Transverse colon (tissue), 4 donors: Measurements from ENCODE around the gene KLHL17. TPM values are rescaled to one million over a fixed set of nuclear protein-coding genes. Genes with fewer than 3 reads are reported as not detected.

ENCODE experiments used
- DNase-seq: peaks from one replicate; pipeline ENCODE4 v3.0.0-alpha.2; 2019
- H3K27ac ChIP-seq, 4 donors: fragments of 200-600 bp; sonication (generic); 2 replicates each; pipeline ENCODE4 v1.5.1; 2016 to 2018; ENCODE audit warnings: inconsistent platforms in 4 of 4
- H3K27me3 ChIP-seq: fragments of 200-600 bp; sonication (generic); 2 replicates; pipeline ENCODE4 v1.5.1; 2017; ENCODE audit warnings: inconsistent platforms
- H3K36me3 ChIP-seq, 4 donors: fragments of 200-600 bp; sonication (generic); 2 replicates each; pipeline ENCODE4 v1.5.1; 2017 to 2019; ENCODE audit warnings: inconsistent platforms in 4 of 4
- H3K4me1 ChIP-seq, 4 donors: fragments of 200-600 bp; sonication (generic); 2 replicates each; pipeline ENCODE4 v1.5.1; 2017 to 2020; ENCODE audit warnings: inconsistent platforms in 4 of 4
- H3K4me3 ChIP-seq, 4 donors: fragments of 200-600 bp; sonication (generic); 1 replicate in 1 of 4; 2 replicates in 3 of 4; pipeline versions ENCODE4 v1.5.1 to v1.6.1; 2017 to 2019; ENCODE audit warnings: inconsistent platforms in 4 of 4
- H3K9me3 ChIP-seq, 2 donors: fragments of 200-600 bp; sonication (generic); 2 replicates each; pipeline ENCODE4 v1.5.1; 2017 to 2019; ENCODE audit warnings: inconsistent platforms in 2 of 2
- EP300 ChIP-seq: sonication (generic); formaldehyde crosslinking; IDR thresholded peaks from one replicate; pipeline ENCODE4 v1.6.1; 2017; ENCODE audit warnings: antibody characterized with exemption, low read depth
- POLR2A ChIP-seq: fragments of 450-650 bp; IDR thresholded peaks from one replicate; pipeline ENCODE4 v1.6.1; 2016; ENCODE audit warnings: antibody characterized with exemption, mild to moderate bottlenecking, moderate library complexity
- POLR2AphosphoS5 ChIP-seq, 3 donors: sonication (generic); formaldehyde crosslinking; IDR thresholded peaks; one replicate each; pipeline ENCODE4 v1.6.1; 2016; ENCODE audit warnings: antibody characterized with exemption in 3 of 3
- WGBS, 2 donors: methylation state at CpG; one replicate each; pipeline ENCODE4 v1.1.5; 2018; ENCODE audit warnings: low coverage in 1 of 2; 5-methylcytosine and 5-hydroxymethylcytosine counted together
- in situ Hi-C, 4 donors: fragments of 200-750 bp; cut with MboI; loops; one replicate each; pipeline versions ENCODE4 v1.15.0 to v1.15.1; 2017; ENCODE audit warnings: low sequenced_read_pairs in 3 of 4, low pct_ligation_motif_present in 1 of 4, low pct_unique_long_range_greater_than_20kb in 1 of 4
- intact Hi-C: fragments of 100-400 bp; cut with DNase I; formaldehyde crosslinking; loops from one replicate; pipeline ENCODE4 v1.15.1; 2023; ENCODE audit warnings: low total_unique reads
- total RNA-seq, 4 donors: library from RNA; depleted of rRNA; stranded (reverse); fragments of >200 nt; gene quantifications; one replicate each; pipeline ENCODE4 v1.1.0, GENCODE V29; 2016
- TF ChIP-seq, protein P1 (sequence below), 5 experiments: fragments of 200-600 bp in 3 of 5; fragments of 450-650 bp in 2 of 5; sonication (generic) in 3 of 5; IDR thresholded peaks; 1 replicate in 2 of 5; 2 replicates in 3 of 5; pipeline ENCODE4 v1.5.1; 2016 to 2017; ENCODE audit warnings: antibody characterized with exemption in 5 of 5, inconsistent platforms in 3 of 5, mild to moderate bottlenecking in 2 of 5, moderate library complexity in 1 of 5

KLHL17 gene
- total RNA-seq, 4 donors from 2014 or later = 10.8 to 26.1 (median 11.4) TPM

DNA sequence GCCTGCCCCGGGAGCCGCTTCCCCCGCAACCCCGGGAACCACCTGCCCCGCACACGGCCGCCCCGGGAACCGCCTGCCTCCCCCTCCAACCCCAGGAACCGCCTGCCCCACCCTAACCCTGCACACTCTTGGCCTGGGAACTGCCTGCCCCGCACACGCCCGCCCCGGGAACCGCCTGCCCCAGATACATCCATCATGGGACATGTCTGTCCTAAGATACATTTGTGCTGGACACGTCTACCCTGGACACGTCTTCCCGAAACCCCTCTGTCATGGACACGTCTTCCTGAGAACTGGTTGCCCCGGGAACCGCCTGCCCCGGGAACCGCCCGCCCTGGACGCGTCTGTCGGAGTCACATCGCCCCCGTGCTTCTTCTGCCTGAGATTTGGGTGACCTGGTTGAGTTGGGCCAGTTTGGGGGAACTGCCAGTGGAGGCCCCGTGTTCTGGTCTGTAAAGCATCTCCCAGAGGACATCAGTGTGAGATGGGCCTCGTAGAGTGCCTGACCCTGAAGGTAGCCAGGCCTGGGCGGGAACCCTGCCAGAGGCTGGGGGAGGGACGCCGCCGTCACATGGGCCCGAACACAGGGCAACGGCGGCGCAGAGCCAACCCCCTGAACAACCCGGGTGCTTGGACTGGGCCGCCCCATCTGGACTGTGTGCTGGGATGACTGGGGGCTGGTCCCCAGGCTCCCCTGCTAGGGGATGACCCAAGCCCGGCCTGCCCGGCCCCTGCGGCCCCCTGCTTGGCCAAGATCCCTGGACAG, 17.9 kb downstream of the KLHL17 start:
- Histone ChIP-seq H3K4me1 (peaks cover 0 to 9% (median 7%) of the 10 kb centered on the region in 4 donors), H3K27me3 (peaks cover 58% of the 10 kb centered on the region), H3K27ac (no peak overlapping the region), H3K4me3 (no peak overlapping the region), H3K36me3 (no peaks in the 10 kb centered on the region), H3K9me3 (no peaks in the 10 kb centered on the region)
- in situ Hi-C loops = no loop called here
- TF ChIP-seq POLR2A = no peak
- TF ChIP-seq, protein P1, sequence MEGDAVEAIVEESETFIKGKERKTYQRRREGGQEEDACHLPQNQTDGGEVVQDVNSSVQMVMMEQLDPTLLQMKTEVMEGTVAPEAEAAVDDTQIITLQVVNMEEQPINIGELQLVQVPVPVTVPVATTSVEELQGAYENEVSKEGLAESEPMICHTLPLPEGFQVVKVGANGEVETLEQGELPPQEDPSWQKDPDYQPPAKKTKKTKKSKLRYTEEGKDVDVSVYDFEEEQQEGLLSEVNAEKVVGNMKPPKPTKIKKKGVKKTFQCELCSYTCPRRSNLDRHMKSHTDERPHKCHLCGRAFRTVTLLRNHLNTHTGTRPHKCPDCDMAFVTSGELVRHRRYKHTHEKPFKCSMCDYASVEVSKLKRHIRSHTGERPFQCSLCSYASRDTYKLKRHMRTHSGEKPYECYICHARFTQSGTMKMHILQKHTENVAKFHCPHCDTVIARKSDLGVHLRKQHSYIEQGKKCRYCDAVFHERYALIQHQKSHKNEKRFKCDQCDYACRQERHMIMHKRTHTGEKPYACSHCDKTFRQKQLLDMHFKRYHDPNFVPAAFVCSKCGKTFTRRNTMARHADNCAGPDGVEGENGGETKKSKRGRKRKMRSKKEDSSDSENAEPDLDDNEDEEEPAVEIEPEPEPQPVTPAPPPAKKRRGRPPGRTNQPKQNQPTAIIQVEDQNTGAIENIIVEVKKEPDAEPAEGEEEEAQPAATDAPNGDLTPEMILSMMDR (IDR thresholded peaks at IDR 0.05) = no peak
- TF ChIP-seq EP300 = no peak
- TF ChIP-seq POLR2AphosphoS5 (IDR thresholded peaks at IDR 0.05) = no peak
- DNase-seq = no peak
- intact Hi-C loops = no loop called here
- 71% methylated on average over 31 of the region's 44 CpGs; no CpG with 5 or more reads in 1 of the 2 donors for WGBS, 2 donors

DNA sequence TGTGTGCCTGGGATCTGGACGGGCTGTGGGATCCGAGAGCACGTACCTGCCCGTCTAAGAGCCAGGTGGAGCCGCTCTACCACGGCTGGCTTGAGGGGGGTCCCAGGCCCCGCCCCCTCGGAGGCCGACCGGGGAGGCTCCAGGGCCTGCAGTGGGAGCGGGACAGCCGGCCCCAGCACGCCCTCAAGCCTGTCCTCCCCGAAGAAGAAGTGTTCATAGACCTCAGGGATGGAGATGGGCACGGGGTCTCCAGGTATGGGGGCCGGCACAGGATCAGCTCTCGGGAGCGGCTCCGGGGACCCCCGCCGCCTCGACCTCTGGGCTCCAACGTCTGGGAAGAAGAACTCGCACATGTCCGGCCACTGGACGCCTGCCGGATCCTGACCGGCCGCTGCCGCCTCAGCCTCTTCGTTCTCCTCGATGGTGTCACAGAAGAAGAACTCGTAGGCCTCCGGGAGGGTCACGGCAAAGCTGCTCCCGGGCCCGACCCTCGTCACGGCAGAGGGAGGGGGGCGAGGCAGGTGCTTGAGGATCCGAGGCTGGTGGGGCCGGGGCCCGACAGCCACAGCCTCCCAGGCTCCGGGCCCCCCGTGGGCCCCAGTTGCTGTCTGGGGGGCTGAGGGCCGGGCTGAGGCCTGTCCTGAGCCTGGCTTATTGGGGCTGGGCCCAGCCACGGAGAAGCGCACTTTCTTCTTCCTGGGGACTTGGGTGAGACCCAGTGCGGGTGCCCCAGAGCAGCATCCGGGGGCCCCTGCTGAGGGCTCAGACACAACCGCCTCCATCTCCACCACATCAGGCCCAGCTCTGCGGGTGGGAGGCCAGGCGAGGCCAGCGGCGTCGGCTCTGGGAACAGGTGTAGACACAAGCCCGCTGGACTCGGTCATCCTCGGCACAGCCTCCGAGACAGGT, 18.7 kb downstream of the KLHL17 start:
- no peak for DNase-seq
- in situ Hi-C loops = no loop called here
- no peak overlapping the region for H3K4me3 ChIP-seq
- peaks cover 0 to 9% (median 8%) of the 10 kb centered on the region in 4 donors for H3K4me1 ChIP-seq
- 85% methylated on average over 55 of the region's 60 CpGs; no CpG with 5 or more reads in 1 of the 2 donors for WGBS, 2 donors
- intact Hi-C loops = no loop called here
- peaks cover 59% of the 10 kb centered on the region for H3K27me3 ChIP-seq
- no peaks in the 10 kb centered on the region for H3K36me3 ChIP-seq
- no peak overlapping the region for H3K27ac ChIP-seq
- H3K9me3 ChIP-seq = no peaks in the 10 kb centered on the region
- TF ChIP-seq POLR2AphosphoS5 (IDR thresholded peaks at IDR 0.05) (no peak), EP300 (no peak), POLR2A (no peak)
- TF ChIP-seq, protein P1 (IDR thresholded peaks at IDR 0.05) = no peak

DNA sequence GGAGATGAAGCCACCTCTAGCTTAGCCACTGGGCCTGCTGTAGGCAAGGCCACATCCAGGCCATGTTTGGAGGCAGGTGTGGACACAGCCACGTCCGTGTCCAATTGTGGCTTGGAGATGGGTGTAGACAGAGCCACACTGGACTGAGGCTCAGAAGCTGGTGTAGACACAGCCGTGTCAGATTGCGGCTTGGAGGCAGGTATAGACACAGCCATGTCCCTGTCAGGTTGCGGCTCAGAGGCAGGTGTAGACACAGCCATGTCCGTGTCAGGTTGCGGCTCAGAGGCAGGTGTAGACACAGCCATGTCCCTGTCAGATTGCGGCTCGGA, 19.3 kb downstream of the KLHL17 start:
- intact Hi-C loops = no loop called here
- WGBS, 2 donors = 86 to 100% methylated on average over 1 to 9 of the region's 9 CpGs
- Histone ChIP-seq H3K27me3 (peaks cover 61% of the 10 kb centered on the region), H3K4me1 (peaks cover 0 to 14% (median 10%) of the 10 kb centered on the region in 4 donors), H3K36me3 (no peaks in the 10 kb centered on the region), H3K4me3 (no peak overlapping the region), H3K27ac (no peak overlapping the region), H3K9me3 (no peaks in the 10 kb centered on the region)
- no peak for TF ChIP-seq EP300
- TF ChIP-seq, protein P1 (IDR thresholded peaks at IDR 0.05) = no peak
- TF ChIP-seq POLR2A = no peak
- no peak for TF ChIP-seq POLR2AphosphoS5 (IDR thresholded peaks at IDR 0.05)
- in situ Hi-C loops = no loop called here
- no peak for DNase-seq

DNA sequence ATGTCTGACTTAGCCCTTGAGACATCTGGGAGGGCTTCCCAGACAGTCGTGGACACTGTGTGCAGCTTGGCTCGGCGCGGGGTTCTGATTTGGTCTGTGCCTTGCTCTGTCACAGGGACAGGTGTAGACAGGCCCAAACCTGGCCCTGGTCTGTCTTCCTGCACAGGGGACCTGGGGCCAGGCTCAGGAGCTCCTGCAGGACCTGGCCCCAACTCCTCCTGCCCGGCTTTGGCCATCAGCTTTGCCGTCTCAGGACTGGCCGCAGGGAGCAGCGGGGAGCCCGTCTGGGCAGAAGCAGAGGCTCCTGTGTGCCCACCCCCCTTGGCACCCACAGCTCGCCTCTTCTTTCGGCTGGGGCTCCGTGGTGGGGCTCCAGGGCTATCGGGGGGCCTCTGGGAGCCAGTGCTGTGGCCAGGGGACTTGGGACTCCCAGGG, 19.8 kb downstream of the KLHL17 start:
- intact Hi-C loops = no loop called here
- WGBS, 2 donors = 87% methylated on average over 9 of the region's 13 CpGs; no CpG with 5 or more reads in 1 of the 2 donors
- Histone ChIP-seq H3K4me1 (peaks cover 0 to 14% (median 10%) of the 10 kb centered on the region in 4 donors), H3K27ac (no peak overlapping the region), H3K4me3 (no peak overlapping the region), H3K27me3 (peaks cover 61% of the 10 kb centered on the region), H3K36me3 (no peaks in the 10 kb centered on the region), H3K9me3 (no peaks in the 10 kb centered on the region)
- in situ Hi-C loops = no loop called here
- TF ChIP-seq EP300 = no peak
- TF ChIP-seq POLR2A = no peak
- TF ChIP-seq POLR2AphosphoS5 (IDR thresholded peaks at IDR 0.05) = no peak
- TF ChIP-seq, protein P1 (IDR thresholded peaks at IDR 0.05) = no peak
- DNase-seq = no peak
